ENCODE data around the gene BCAN. TPM values are rescaled to one million over a fixed set of nuclear protein-coding genes. Genes with fewer than 3 reads are reported as not detected.

BCAN gene
- total RNA-seq, 1 experiment from 2014 or later, result 3.6 TPM

DNA sequence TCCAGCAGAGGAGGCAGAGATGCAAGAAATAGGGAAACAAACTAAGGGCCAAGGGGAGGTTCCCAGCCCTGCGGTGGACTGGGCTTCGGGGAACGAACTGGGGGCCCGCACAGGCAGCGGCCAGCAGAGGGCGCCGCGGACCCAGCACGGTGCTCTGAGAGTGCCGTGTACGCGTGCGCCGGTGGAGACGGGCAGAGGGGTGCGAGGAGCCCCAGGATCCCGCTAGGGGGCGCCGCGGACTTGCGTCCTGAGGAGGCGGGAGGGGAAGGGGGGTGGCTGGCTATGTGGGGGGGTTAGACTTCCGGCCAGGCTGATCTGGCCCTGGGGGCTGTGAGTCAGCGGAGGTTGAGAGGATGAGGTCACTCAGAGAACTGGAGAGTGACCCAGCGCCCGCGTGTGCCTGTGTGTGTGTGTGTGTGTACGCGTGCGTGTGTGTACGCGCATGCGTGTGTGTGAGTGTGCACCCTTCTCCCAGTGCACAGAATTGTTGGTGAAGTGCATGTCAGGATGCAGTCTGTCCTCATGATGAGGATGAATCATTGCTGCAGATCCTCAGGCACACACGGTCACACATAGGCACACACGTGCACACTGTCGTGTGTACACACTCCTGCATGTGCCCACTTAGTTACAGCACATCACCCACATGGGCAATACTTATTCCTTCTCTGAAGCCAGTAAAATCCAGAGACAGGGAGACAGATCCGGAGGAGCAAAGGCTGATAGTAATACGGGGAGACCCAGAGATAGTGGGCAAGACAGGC, 18.3 kb downstream of the BCAN start (continued):
- TF ChIP-seq, protein P1, sequence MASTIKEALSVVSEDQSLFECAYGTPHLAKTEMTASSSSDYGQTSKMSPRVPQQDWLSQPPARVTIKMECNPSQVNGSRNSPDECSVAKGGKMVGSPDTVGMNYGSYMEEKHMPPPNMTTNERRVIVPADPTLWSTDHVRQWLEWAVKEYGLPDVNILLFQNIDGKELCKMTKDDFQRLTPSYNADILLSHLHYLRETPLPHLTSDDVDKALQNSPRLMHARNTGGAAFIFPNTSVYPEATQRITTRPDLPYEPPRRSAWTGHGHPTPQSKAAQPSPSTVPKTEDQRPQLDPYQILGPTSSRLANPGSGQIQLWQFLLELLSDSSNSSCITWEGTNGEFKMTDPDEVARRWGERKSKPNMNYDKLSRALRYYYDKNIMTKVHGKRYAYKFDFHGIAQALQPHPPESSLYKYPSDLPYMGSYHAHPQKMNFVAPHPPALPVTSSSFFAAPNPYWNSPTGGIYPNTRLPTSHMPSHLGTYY (CRISPR knock-in tag; IDR thresholded peaks at IDR 0.05), result no peak
- TF ChIP-seq SP1 (CRISPR knock-in tag; conservative IDR thresholded peaks at IDR 0.05) (no peak; the same call in 1 of the 2 replicates), TEAD4 (CRISPR knock-in tag; IDR thresholded peaks at IDR 0.05) (no peak), ZBTB21 (CRISPR knock-in tag; IDR thresholded peaks at IDR 0.05; ENCODE audit: borderline replicate concordance) (no peak), ZNF396 (CRISPR knock-in tag; IDR thresholded peaks at IDR 0.05; ENCODE audit: borderline replicate concordance) (no peak), EMX1 (CRISPR knock-in tag; IDR thresholded peaks at IDR 0.05) (no peak), HMGA2 (CRISPR knock-in tag; IDR thresholded peaks at IDR 0.05) (no peak), FOXK1 (CRISPR knock-in tag; IDR thresholded peaks at IDR 0.05) (0 out of 2 replicates have a peak, but pooled peaks have one; percentile 70), SMAD3 (CRISPR knock-in tag; IDR thresholded peaks at IDR 0.05; ENCODE audit: borderline replicate concordance) (no peak)
- TF ChIP-seq, protein P2, sequence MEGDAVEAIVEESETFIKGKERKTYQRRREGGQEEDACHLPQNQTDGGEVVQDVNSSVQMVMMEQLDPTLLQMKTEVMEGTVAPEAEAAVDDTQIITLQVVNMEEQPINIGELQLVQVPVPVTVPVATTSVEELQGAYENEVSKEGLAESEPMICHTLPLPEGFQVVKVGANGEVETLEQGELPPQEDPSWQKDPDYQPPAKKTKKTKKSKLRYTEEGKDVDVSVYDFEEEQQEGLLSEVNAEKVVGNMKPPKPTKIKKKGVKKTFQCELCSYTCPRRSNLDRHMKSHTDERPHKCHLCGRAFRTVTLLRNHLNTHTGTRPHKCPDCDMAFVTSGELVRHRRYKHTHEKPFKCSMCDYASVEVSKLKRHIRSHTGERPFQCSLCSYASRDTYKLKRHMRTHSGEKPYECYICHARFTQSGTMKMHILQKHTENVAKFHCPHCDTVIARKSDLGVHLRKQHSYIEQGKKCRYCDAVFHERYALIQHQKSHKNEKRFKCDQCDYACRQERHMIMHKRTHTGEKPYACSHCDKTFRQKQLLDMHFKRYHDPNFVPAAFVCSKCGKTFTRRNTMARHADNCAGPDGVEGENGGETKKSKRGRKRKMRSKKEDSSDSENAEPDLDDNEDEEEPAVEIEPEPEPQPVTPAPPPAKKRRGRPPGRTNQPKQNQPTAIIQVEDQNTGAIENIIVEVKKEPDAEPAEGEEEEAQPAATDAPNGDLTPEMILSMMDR (IDR thresholded peaks at IDR 0.05), result peak; percentile 95
- TF ChIP-seq, protein P3, sequence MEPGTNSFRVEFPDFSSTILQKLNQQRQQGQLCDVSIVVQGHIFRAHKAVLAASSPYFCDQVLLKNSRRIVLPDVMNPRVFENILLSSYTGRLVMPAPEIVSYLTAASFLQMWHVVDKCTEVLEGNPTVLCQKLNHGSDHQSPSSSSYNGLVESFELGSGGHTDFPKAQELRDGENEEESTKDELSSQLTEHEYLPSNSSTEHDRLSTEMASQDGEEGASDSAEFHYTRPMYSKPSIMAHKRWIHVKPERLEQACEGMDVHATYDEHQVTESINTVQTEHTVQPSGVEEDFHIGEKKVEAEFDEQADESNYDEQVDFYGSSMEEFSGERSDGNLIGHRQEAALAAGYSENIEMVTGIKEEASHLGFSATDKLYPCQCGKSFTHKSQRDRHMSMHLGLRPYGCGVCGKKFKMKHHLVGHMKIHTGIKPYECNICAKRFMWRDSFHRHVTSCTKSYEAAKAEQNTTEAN (CRISPR knock-in tag; IDR thresholded peaks at IDR 0.05), result peak; percentile 56; the same call in 1 of the 2 replicates
- TF ChIP-seq, protein P4, sequence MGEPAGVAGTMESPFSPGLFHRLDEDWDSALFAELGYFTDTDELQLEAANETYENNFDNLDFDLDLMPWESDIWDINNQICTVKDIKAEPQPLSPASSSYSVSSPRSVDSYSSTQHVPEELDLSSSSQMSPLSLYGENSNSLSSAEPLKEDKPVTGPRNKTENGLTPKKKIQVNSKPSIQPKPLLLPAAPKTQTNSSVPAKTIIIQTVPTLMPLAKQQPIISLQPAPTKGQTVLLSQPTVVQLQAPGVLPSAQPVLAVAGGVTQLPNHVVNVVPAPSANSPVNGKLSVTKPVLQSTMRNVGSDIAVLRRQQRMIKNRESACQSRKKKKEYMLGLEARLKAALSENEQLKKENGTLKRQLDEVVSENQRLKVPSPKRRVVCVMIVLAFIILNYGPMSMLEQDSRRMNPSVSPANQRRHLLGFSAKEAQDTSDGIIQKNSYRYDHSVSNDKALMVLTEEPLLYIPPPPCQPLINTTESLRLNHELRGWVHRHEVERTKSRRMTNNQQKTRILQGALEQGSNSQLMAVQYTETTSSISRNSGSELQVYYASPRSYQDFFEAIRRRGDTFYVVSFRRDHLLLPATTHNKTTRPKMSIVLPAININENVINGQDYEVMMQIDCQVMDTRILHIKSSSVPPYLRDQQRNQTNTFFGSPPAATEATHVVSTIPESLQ (CRISPR knock-in tag; IDR thresholded peaks at IDR 0.05), result no peak
- TF ChIP-seq, protein P5, sequence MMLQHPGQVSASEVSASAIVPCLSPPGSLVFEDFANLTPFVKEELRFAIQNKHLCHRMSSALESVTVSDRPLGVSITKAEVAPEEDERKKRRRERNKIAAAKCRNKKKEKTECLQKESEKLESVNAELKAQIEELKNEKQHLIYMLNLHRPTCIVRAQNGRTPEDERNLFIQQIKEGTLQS (CRISPR knock-in tag; conservative IDR thresholded peaks at IDR 0.05), result no peak

DNA sequence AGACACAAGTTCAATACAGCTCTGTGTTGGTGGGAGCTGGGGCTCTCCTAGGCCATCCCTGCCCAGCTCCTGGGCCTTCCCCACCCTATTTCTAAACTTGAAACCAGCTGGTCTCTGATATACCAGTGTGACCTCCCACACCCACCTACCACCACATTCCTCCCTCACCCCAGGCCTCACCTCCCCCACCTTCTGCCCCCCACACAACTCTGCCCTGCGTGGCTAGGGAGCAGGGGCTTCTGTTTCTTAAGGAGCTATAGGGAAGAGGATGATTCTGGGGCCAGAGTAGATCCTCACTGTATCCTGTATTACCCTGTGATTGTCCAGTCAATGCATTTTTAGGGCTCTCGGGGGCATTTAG, 18.8 kb downstream of the BCAN start:
- CTCF ChIA-PET, result interaction anchor here (0.6 to 12.6 kb wide), 12 partner anchors 8 to 259 kb away, joined by 3 to 437 read pairs (median 25); partner anchors contain the start of genes BCAN, CRABP2, HAPLN2 and NES
- peak overlapping the region; percentile 26; the same call in 1 of the 2 replicates for H3K4me3 Mint-ChIP-seq

More for the DNA sequence above, 18.8 kb downstream of the BCAN start:
- ATAC-seq (no peak), DNase-seq (ENCODE audit: low spot score) (no peak)
- POLR2A ChIA-PET, result interaction anchor here (0.6 to 8.2 kb wide), 6 partner anchors 10 to 263 kb away, joined by 4 to 150 read pairs (median 6); partner anchors contain the start of genes BCAN and NES
- no peak for TF ChIP-seq RELA (CRISPR knock-in tag; IDR thresholded peaks at IDR 0.05; ENCODE audit: borderline replicate concordance)
- TF ChIP-seq, protein P6, sequence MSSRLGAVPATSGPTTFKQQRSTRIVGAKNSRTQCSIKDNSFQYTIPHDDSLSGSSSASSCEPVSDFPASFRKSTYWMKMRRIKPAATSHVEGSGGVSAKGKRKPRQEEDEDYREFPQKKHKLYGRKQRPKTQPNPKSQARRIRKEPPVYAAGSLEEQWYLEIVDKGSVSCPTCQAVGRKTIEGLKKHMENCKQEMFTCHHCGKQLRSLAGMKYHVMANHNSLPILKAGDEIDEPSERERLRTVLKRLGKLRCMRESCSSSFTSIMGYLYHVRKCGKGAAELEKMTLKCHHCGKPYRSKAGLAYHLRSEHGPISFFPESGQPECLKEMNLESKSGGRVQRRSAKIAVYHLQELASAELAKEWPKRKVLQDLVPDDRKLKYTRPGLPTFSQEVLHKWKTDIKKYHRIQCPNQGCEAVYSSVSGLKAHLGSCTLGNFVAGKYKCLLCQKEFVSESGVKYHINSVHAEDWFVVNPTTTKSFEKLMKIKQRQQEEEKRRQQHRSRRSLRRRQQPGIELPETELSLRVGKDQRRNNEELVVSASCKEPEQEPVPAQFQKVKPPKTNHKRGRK (CRISPR knock-in tag; IDR thresholded peaks at IDR 0.05; ENCODE audit: borderline replicate concordance), result no peak
- Mint-ChIP-seq H3K9me3 (no peaks in the 10 kb centered on the region), H3K36me3 (no peaks in the 10 kb centered on the region), H3K27me3 (ENCODE audit: low read depth) (peaks cover 41% of the 10 kb centered on the region), H3K27ac (peak overlapping the region; percentile 99), H3K4me1 (peaks cover 84% of the 10 kb centered on the region)
